HL-60 (cell line): Measurements from ENCODE around the gene IRS1.

Experiments
- CTCF ChIP-seq: IDR thresholded peaks from one replicate; pipeline ENCODE4 v1.5.1; 2011; ENCODE audit warnings: low read length, control low read depth, inconsistent platforms; ENCODE audit not compliant: insufficient read depth
- POLR2AphosphoS5 ChIP-seq: IDR thresholded peaks from 2 replicates; pipeline ENCODE4 v1.6.1; 2012; ENCODE audit warnings: low read depth
- TF ChIP-seq, protein P1 (sequence below): IDR thresholded peaks from 2 replicates; pipeline ENCODE4 v1.6.1; 2012; ENCODE audit warnings: low read depth; ENCODE audit not compliant: insufficient replicate concordance

DNA sequence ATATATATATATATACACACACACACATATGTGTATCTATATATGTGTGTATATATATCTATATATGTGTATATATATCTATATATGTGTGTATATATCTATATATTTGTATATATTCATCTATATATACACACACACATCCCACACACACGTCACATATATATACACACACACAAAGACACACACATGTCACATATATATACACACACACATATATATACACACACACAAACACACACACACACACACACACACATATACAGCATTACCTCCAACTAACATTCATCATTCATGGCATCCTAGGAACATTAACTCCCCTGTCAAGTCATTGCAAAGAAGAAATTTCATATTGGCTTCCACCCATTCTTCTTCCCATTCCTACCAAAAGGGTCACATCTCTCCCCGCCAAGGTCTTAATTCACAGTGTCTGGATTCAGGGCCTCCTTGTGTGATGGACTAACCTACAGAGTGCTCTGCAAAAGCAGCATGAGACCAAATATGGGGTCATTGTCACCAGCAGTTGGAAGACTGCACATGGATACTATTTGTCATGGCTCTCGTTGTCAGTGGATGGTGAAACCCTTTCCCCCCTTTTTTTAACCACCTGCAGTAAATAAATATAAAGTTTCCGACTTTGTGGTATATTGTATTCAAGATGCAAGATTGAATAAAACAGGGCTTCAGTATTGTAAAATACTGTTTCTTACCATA is 67.0 kb downstream of the IRS1 start:
- TF ChIP-seq CTCF: no peak
- no peak for TF ChIP-seq POLR2AphosphoS5
- TF ChIP-seq, protein P1, sequence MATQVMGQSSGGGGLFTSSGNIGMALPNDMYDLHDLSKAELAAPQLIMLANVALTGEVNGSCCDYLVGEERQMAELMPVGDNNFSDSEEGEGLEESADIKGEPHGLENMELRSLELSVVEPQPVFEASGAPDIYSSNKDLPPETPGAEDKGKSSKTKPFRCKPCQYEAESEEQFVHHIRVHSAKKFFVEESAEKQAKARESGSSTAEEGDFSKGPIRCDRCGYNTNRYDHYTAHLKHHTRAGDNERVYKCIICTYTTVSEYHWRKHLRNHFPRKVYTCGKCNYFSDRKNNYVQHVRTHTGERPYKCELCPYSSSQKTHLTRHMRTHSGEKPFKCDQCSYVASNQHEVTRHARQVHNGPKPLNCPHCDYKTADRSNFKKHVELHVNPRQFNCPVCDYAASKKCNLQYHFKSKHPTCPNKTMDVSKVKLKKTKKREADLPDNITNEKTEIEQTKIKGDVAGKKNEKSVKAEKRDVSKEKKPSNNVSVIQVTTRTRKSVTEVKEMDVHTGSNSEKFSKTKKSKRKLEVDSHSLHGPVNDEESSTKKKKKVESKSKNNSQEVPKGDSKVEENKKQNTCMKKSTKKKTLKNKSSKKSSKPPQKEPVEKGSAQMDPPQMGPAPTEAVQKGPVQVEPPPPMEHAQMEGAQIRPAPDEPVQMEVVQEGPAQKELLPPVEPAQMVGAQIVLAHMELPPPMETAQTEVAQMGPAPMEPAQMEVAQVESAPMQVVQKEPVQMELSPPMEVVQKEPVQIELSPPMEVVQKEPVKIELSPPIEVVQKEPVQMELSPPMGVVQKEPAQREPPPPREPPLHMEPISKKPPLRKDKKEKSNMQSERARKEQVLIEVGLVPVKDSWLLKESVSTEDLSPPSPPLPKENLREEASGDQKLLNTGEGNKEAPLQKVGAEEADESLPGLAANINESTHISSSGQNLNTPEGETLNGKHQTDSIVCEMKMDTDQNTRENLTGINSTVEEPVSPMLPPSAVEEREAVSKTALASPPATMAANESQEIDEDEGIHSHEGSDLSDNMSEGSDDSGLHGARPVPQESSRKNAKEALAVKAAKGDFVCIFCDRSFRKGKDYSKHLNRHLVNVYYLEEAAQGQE: no peak
